GF-D8 (cell line): Measurements from ENCODE around the gene LYSMD3.
"Not testable (repeated sequence)": the region's sequence is repeated elsewhere in the genome, so short reads cannot be mapped to it uniquely, and the experiment has no call there.

Experiments
- DNase-seq: peaks from one replicate; lab custom pipeline; 2025; lab: John Stamatoyannopoulos, UW

The LYSMD3 gene

GRCh38 chr5:90529194-90529938 is at the start of gene LYSMD3:
TSS of gene LYSMD3 (minus strand) at chr5:90529584. CDS start at chr5:90525289, 4,295 bp downstream.
- DNase-seq = peak; percentile 61

- not testable (repeated sequence) for DNase-seq
Observed at GRCh38 chr5:90576566-90576965, 47.2 kb upstream of the LYSMD3 start.

- DNase-seq = no peak
Observed at GRCh38 chr5:90575712-90576111, 46.3 kb upstream of the LYSMD3 start.

- DNase-seq = no peak
Observed at GRCh38 chr5:90571147-90571773, 41.9 kb upstream of the LYSMD3 start.

GRCh38 chr5:90570034-90570433 is 40.6 kb upstream of the LYSMD3 start:
- no peak for DNase-seq

- DNase-seq = no peak
Observed at GRCh38 chr5:90569084-90569483, 39.7 kb upstream of the LYSMD3 start.

GRCh38 chr5:90565491-90565890 is 36.1 kb upstream of the LYSMD3 start:
- DNase-seq = no peak

- DNase-seq = no peak
Observed at GRCh38 chr5:90563108-90563507, 33.7 kb upstream of the LYSMD3 start.

GRCh38 chr5:90562341-90562740 is 33.0 kb upstream of the LYSMD3 start:
- DNase-seq = no peak

GRCh38 chr5:90561766-90562165 is 32.4 kb upstream of the LYSMD3 start:
- DNase-seq = no peak

GRCh38 chr5:90560771-90561170 is 31.4 kb upstream of the LYSMD3 start:
- DNase-seq = no peak

GRCh38 chr5:90558344-90559192 is 29.2 kb upstream of the LYSMD3 start, which contains the start of gene ADGRV1:
TSS of gene ADGRV1 (plus strand) at chr5:90558797. CDS start at chr5:90558896, 99 bp downstream.
- no peak for DNase-seq

- no peak for DNase-seq
Observed at GRCh38 chr5:90557871-90558270, 28.5 kb upstream of the LYSMD3 start.

- no peak for DNase-seq
Observed at GRCh38 chr5:90557391-90557790, 28.0 kb upstream of the LYSMD3 start.

- no peak for DNase-seq
Observed at GRCh38 chr5:90555666-90556065, 26.3 kb upstream of the LYSMD3 start.

- no peak for DNase-seq
Observed at GRCh38 chr5:90554358-90555006, 25.1 kb upstream of the LYSMD3 start.

- DNase-seq = no peak
Observed at GRCh38 chr5:90553711-90554110, 24.3 kb upstream of the LYSMD3 start.

GRCh38 chr5:90551376-90551775 is 22.0 kb upstream of the LYSMD3 start:
- no peak for DNase-seq

GRCh38 chr5:90550963-90551362 is 21.6 kb upstream of the LYSMD3 start:
- no peak for DNase-seq

- DNase-seq = no peak
Observed at GRCh38 chr5:90549729-90550275, 20.4 kb upstream of the LYSMD3 start.

- DNase-seq = no peak
Observed at GRCh38 chr5:90549223-90549622, 19.8 kb upstream of the LYSMD3 start.

GRCh38 chr5:90548069-90548593 is 18.7 kb upstream of the LYSMD3 start:
- DNase-seq = no peak
